NB4 (cell line): ENCODE data around the gene MMP28.

Experiments
- DNase-seq: peaks from one replicate; pipeline ENCODE4 v3.0.0; 2010; ENCODE audit warnings: low read depth
- H3K4me3 ChIP-seq: one replicate; pipeline ENCODE4 v1.5.1; 2011; ENCODE audit warnings: mild to moderate bottlenecking, low read depth, low read length, moderate library complexity
- MYC ChIP-seq: IDR thresholded peaks from 2 replicates; pipeline ENCODE4 v1.6.1; 2011; ENCODE audit warnings: low read depth, low read length
- POLR2A ChIP-seq: IDR thresholded peaks from 2 replicates; pipeline ENCODE4 v1.6.1; 2011; ENCODE audit warnings: mild to moderate bottlenecking; ENCODE audit not compliant: insufficient read length; ENCODE audit errors: extremely low read depth
- TF ChIP-seq, protein P1 (sequence below): IDR thresholded peaks from one replicate; pipeline ENCODE4 v1.5.1; 2012; ENCODE audit warnings: low read depth, low read length
- TF ChIP-seq, protein P2 (sequence below): IDR thresholded peaks from 2 replicates; pipeline ENCODE4 v1.6.1; 2011; ENCODE audit warnings: low read depth, low read length

MMP28 gene

DNA sequence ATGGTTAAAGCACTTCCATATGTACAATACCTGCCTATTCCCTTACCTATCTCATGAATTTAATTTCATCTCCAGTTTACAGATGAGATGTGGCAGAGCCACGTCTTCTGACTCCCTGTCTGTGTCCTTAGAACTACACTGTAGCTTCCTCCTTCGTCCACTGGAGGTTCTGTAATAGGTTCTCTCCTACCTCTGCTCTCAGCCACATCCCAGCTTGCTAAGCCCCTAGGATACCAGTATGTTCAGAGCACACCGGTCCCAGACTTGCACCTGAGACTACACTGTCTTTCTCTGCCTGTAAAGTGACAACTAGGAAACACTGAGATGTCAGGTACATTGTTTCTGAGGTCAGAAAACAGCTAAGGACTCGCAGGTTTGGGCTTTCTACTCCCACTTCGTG, 67.8 kb downstream of the MMP28 start:
- no peak overlapping the region for H3K4me3 ChIP-seq
- TF ChIP-seq, protein P1, sequence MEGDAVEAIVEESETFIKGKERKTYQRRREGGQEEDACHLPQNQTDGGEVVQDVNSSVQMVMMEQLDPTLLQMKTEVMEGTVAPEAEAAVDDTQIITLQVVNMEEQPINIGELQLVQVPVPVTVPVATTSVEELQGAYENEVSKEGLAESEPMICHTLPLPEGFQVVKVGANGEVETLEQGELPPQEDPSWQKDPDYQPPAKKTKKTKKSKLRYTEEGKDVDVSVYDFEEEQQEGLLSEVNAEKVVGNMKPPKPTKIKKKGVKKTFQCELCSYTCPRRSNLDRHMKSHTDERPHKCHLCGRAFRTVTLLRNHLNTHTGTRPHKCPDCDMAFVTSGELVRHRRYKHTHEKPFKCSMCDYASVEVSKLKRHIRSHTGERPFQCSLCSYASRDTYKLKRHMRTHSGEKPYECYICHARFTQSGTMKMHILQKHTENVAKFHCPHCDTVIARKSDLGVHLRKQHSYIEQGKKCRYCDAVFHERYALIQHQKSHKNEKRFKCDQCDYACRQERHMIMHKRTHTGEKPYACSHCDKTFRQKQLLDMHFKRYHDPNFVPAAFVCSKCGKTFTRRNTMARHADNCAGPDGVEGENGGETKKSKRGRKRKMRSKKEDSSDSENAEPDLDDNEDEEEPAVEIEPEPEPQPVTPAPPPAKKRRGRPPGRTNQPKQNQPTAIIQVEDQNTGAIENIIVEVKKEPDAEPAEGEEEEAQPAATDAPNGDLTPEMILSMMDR, result no peak
- TF ChIP-seq, protein P2, sequence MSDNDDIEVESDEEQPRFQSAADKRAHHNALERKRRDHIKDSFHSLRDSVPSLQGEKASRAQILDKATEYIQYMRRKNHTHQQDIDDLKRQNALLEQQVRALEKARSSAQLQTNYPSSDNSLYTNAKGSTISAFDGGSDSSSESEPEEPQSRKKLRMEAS, result no peak
- no peak for TF ChIP-seq MYC
- TF ChIP-seq POLR2A, result no peak
- no peak for DNase-seq

DNA sequence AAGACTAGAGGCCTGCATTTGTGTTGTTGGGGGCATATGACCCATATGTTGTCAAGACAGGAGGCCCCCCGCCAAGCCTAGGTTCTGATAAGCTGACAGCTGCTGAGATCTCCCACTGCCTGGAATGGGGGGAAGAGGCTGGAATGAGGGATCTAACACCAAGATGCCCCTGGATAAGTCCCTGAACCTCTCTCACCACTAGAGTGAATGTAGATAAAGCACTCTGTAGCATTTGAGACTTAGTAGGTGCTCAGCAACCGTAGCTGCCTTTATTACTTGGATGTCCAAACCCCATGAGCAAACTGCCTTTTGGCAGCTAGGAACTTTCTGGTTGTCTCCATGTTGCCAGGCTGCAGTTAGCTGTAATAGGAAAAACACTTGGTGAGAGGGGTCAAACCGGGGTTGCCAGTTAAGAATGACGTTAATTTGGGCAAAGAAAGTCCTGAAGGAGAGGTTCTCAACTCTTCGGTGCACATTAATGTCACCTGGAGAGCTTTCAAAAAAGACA, 68.4 kb downstream of the MMP28 start:
- H3K4me3 ChIP-seq, result no peak overlapping the region
- no peak for DNase-seq
- TF ChIP-seq POLR2A (no peak), MYC (no peak)
- TF ChIP-seq, protein P1, result no peak
- TF ChIP-seq, protein P2, result no peak

DNA sequence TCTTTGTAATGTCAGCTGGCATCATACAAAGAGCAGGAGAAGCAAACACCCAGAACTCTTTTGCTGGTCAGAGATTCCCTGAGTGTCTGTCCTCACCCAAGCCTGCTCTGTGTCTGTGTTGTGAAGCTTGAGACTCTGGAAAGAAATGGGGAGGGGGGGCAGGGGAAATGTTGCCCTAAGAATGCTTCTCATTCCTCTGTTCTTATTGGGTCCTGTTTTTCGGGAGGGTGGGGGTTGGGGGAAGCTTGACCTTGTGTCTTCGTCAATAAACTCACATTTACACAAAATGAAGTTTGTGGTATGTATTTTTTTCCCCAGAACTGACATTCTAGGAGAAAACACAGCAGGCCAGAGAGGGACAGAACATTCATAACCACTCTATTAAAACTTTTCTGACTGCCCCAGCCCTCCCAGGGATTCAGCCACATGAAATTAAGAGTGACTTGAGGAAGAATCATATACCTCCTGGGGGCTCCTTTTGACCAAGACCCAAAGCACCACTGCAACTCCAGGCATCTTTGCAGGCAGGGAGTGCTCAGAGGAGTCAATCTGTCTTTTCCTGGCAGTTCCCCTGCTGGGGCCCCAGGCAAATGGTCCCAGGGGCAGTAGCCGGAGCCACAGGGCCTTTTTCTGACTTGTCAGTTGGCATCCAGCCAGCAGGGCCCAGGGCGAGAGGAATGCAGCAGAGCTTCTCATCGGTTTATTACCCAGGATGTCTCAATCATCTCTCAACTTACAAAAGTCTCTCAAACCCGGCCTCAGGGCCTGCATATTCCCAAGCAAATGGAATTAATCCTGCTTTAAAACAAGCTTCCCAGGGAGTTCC, 69.1 kb downstream of the MMP28 start:
- no peak for TF ChIP-seq POLR2A
- TF ChIP-seq, protein P1, result no peak
- TF ChIP-seq MYC, result no peak
- TF ChIP-seq, protein P2, result no peak
- DNase-seq, result peak; percentile 33
- H3K4me3 ChIP-seq, result no peak overlapping the region

DNA sequence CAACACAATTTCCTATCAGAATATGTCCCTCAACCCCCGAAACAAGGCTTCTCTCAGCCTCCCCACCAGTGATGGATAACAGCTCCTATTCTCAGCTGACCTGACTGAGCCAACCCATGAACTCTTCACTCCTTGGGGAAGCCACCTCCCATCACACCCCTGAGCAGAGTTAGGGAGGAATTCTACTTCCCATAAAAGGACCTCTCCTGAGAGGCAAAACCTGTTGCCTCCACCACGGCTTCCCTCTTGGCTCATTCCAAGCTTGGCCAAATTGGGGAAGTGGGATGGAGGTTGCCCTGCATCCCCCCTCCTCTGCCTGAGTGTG, 69.7 kb downstream of the MMP28 start:
- DNase-seq, result no peak
- TF ChIP-seq MYC, result no peak
- TF ChIP-seq POLR2A, result no peak
- TF ChIP-seq, protein P2, result no peak
- TF ChIP-seq, protein P1, result no peak
- no peak overlapping the region for H3K4me3 ChIP-seq

DNA sequence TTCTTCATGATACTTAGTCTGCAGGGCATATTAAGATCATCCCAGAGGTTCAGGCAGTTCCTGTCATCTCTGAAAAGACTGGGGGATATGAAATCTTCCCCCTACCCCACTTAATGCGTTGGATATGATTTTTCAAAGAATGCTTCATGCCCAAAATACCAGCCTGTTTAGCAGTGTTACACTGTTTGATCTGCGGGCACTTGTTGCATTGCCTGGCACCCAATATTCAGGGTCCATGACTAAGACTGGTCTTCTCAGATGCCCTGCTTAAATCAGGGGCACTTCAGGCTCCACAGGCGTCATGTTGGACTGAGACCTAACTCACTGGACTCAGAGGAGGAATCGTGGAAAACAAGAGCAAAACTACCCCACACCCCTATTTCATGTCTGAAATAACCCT, 70.4 kb downstream of the MMP28 start:
- H3K4me3 ChIP-seq, result no peak overlapping the region
- no peak for DNase-seq
- TF ChIP-seq POLR2A, result no peak
- TF ChIP-seq, protein P1, result no peak
- no peak for TF ChIP-seq MYC
- TF ChIP-seq, protein P2, result no peak
